Measurements from ENCODE around the gene THRA. TPM values are rescaled to one million over a fixed set of nuclear protein-coding genes. Genes with fewer than 3 reads are reported as not detected.
A peak's percentile ranks its signal among the peaks of the same experiment; 100 is the strongest.

THRA gene
- total RNA-seq, 1 experiment from 2014 or later: 14.5 TPM

GRCh38 chr17:40097931-40098845 lies 35.4 kb downstream of the THRA start:
- intact Hi-C loops (cut with micrococcal nuclease; ENCODE audit: unreplicated experiment): no loop called here
- CTCF ChIA-PET: no interaction called here
- H3K4me3 ChIP-seq (ENCODE audit: low read depth, low read length, poor library complexity, severe bottlenecking): no peak overlapping the region

GRCh38 chr17:40098846-40099618 lies 36.3 kb downstream of the THRA start:
- intact Hi-C loops (cut with micrococcal nuclease; ENCODE audit: unreplicated experiment): no loop called here
- no TSS peak for BruUV-seq (replicated peaks)
- Histone ChIP-seq H3K4me1 (ENCODE audit: insufficient read depth, low read length, poor library complexity, severe bottlenecking) (peaks cover 24% of the 10 kb centered on the region), H3K27me3 (replicated peaks; ENCODE audit: insufficient read depth, low read depth, low read length, poor library complexity) (no peaks in the 10 kb centered on the region), H3K9me3 (ENCODE audit: low read depth, low read length, poor library complexity, severe bottlenecking) (no peaks in the 10 kb centered on the region), H3K27ac (ENCODE audit: low read depth, low read length, poor library complexity, severe bottlenecking) (no peak overlapping the region), H3K4me3 (ENCODE audit: low read depth, low read length, poor library complexity, severe bottlenecking) (peak overlapping the region; percentile 40), H3K36me3 (ENCODE audit: insufficient read depth, low read length, poor library complexity, severe bottlenecking) (no peaks in the 10 kb centered on the region)
- TF ChIP-seq EZH2 (IDR thresholded peaks at IDR 0.05; ENCODE audit: borderline replicate concordance, low read depth, low read length, poor library complexity, severe bottlenecking): no peak
- no peak for TF ChIP-seq CTCF (conservative IDR thresholded peaks at IDR 0.05; ENCODE audit: low read depth, low read length)
- peak; percentile 87 for DNase-seq (ENCODE audit: low spot score)
- ChIA-PET POLR2A (ENCODE audit: low non-redundant PET) (no interaction called here), CTCF (no interaction called here)

More at GRCh38 chr17:40097931-40098845, 35.4 kb downstream of the THRA start:
- no peak for TF ChIP-seq CTCF (conservative IDR thresholded peaks at IDR 0.05; ENCODE audit: low read depth, low read length)
- no peak for TF ChIP-seq EZH2 (IDR thresholded peaks at IDR 0.05; ENCODE audit: borderline replicate concordance, low read depth, low read length, poor library complexity, severe bottlenecking)
- Histone ChIP-seq H3K4me1 (ENCODE audit: insufficient read depth, low read length, poor library complexity, severe bottlenecking) (peaks cover 24% of the 10 kb centered on the region), H3K9me3 (ENCODE audit: low read depth, low read length, poor library complexity, severe bottlenecking) (no peaks in the 10 kb centered on the region), H3K27me3 (replicated peaks; ENCODE audit: insufficient read depth, low read depth, low read length, poor library complexity) (no peaks in the 10 kb centered on the region), H3K36me3 (ENCODE audit: insufficient read depth, low read length, poor library complexity, severe bottlenecking) (no peaks in the 10 kb centered on the region), H3K27ac (ENCODE audit: low read depth, low read length, poor library complexity, severe bottlenecking) (no peak overlapping the region)
- POLR2A ChIA-PET (ENCODE audit: low non-redundant PET): no interaction called here
- DNase-seq (ENCODE audit: low spot score): no peak
- no TSS peak for BruUV-seq (replicated peaks)

- Histone ChIP-seq H3K36me3 (ENCODE audit: insufficient read depth, low read length, poor library complexity, severe bottlenecking) (no peaks in the 10 kb centered on the region), H3K4me3 (ENCODE audit: low read depth, low read length, poor library complexity, severe bottlenecking) (peak overlapping the region; percentile 40), H3K4me1 (ENCODE audit: insufficient read depth, low read length, poor library complexity, severe bottlenecking) (peaks cover 24% of the 10 kb centered on the region), H3K27me3 (replicated peaks; ENCODE audit: insufficient read depth, low read depth, low read length, poor library complexity) (no peaks in the 10 kb centered on the region), H3K27ac (ENCODE audit: low read depth, low read length, poor library complexity, severe bottlenecking) (no peak overlapping the region), H3K9me3 (ENCODE audit: low read depth, low read length, poor library complexity, severe bottlenecking) (no peaks in the 10 kb centered on the region)
- TF ChIP-seq CTCF (conservative IDR thresholded peaks at IDR 0.05; ENCODE audit: low read depth, low read length): no peak
- no peak for TF ChIP-seq EZH2 (IDR thresholded peaks at IDR 0.05; ENCODE audit: borderline replicate concordance, low read depth, low read length, poor library complexity, severe bottlenecking)
- CTCF ChIA-PET: interaction anchor here (0.8 to 1.3 kb wide), 2 partner anchors 13 to 41 kb away, joined by 3 to 9 read pairs; partner anchors contain the start of gene CASC3
- intact Hi-C loops (cut with micrococcal nuclease; ENCODE audit: unreplicated experiment): no loop called here
- DNase-seq (ENCODE audit: low spot score): no peak
- BruUV-seq (replicated peaks): TSS peak; percentile 55
- POLR2A ChIA-PET (ENCODE audit: low non-redundant PET): no interaction called here
Observed at GRCh38 chr17:40099619-40100418, 37.1 kb downstream of the THRA start.
